ENCODE data around the gene MAGI1.

Gene MAGI1

DNA sequence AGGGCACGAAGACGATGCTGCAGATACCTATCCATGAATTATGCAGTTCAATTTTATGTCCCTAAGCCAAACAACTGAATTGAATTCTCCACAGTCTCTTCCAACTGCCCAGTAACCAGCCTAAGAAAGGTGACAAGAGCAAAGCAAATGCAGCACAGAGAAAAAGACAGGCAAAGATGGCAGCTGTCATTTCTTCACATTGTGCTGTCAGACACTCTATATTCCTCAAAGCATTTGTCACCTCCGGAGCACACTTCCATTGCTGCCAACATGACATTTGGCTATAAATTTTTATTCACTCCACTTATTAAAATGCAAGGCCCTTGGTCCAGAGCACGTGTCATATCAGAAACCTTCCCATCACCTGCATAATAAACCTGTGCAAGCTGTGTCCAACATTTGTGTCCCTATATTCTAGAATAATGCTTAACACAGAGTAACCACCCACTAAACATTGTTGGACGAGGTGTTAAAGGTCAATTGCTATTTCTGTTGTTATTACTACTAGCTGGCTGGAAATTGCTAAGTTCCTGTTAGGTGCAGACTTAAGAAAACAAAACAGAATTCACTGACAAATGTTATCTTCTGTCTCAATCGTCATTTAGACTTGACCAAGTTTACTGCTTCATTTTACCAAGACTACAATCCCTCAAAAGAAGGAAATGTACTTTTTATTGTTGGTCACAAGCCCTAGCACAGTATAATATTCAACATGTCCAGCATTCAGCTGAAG is 89.7 kb downstream of the MAGI1 start:
- peaks cover 24% of the 10 kb centered on the region for H3K79me1 ChIP-seq (replicated peaks; ENCODE audit: low read length, poor library complexity, severe bottlenecking)
- no peak overlapping the region for H2AK5ac ChIP-seq (ENCODE audit: low read length, severe bottlenecking)
- no peak overlapping the region for H2BK5ac ChIP-seq (ENCODE audit: low read depth, low read length, poor library complexity, severe bottlenecking)
- no peak overlapping the region for H3K4me2 ChIP-seq (ENCODE audit: low read length, poor library complexity, severe bottlenecking)
- DNase-seq: no peak
- no peaks in the 10 kb centered on the region for H3K27me3 ChIP-seq (ENCODE audit: control insufficient read depth in 1 of 2, insufficient read depth in 1 of 2, low read length in 2 of 2)
- no peak overlapping the region for H3K9ac ChIP-seq (ENCODE audit: low read length)
- H2AFZ ChIP-seq (ENCODE audit: low read depth, low read length): no peak overlapping the region
- no peak overlapping the region for H2BK120ac ChIP-seq (ENCODE audit: low read depth, low read length)
- H4K8ac ChIP-seq (ENCODE audit: low read length): no peak overlapping the region
- no peaks in the 10 kb centered on the region for H3K36me3 ChIP-seq (ENCODE audit: control insufficient read depth in 1 of 2, insufficient read depth in 2 of 2, low read depth in 1 of 2, low read length in 2 of 2)
- H3K27ac ChIP-seq (ENCODE audit: low read length, poor library complexity, severe bottlenecking): no peak overlapping the region
- H3K23ac ChIP-seq (ENCODE audit: low read length in 2 of 2): no peak overlapping the region
- no peak overlapping the region for H2BK15ac ChIP-seq (ENCODE audit: low read depth, poor library complexity, severe bottlenecking)
- H2BK12ac ChIP-seq (ENCODE audit: low read length in 2 of 2): no peak overlapping the region
- H3K9me3 ChIP-seq (ENCODE audit: control insufficient read depth, low read length): no peaks in the 10 kb centered on the region
- no peak overlapping the region for H3K4ac ChIP-seq (ENCODE audit: low read depth in 1 of 2, low read length in 2 of 2)
- H3K18ac ChIP-seq (ENCODE audit: low read depth in 1 of 2, low read length in 2 of 2): no peak overlapping the region
- H3K14ac ChIP-seq (ENCODE audit: low read length in 2 of 2): no peak overlapping the region
- WGBS: 73% methylated on average over 5 of the region's 6 CpGs
- no peak overlapping the region for H3K4me3 ChIP-seq (ENCODE audit: insufficient read depth in 1 of 2, low read depth in 1 of 2, low read length in 2 of 2)
- peaks cover 8% of the 10 kb centered on the region for H3K4me1 ChIP-seq (ENCODE audit: control insufficient read depth, insufficient read depth, low read depth, low read length)
- no peak overlapping the region for H4K91ac ChIP-seq (ENCODE audit: low read length)

DNA sequence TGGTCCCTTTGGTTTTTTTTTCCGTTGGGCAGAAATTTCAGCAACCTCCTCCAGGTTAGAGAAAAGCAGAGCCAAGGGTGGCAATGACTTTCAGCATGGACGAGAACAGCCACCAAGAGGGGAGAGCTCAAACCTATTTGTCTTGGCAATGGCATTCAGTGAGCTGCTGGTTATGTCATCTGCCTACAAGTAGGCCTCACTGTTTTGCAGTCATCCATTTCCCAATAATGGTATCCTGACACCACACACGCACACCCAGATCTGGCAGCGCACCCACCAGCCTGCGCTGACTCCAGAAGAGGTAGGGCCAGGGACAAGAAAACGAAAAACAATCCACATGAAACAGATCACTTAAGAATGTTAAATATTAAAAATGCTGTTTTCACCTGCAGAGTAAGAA is 92.3 kb downstream of the MAGI1 start:
- no peak overlapping the region for H3K4me3 ChIP-seq (ENCODE audit: insufficient read depth in 1 of 2, low read depth in 1 of 2, low read length in 2 of 2)
- H2BK15ac ChIP-seq (ENCODE audit: low read depth, poor library complexity, severe bottlenecking): no peak overlapping the region
- H3K14ac ChIP-seq (ENCODE audit: low read length in 2 of 2): no peak overlapping the region
- no peak overlapping the region for H3K4ac ChIP-seq (ENCODE audit: low read depth in 1 of 2, low read length in 2 of 2)
- H2BK5ac ChIP-seq (ENCODE audit: low read depth, low read length, poor library complexity, severe bottlenecking): no peak overlapping the region
- H2BK12ac ChIP-seq (ENCODE audit: low read length in 2 of 2): no peak overlapping the region
- no peak overlapping the region for H3K18ac ChIP-seq (ENCODE audit: low read depth in 1 of 2, low read length in 2 of 2)
- H4K8ac ChIP-seq (ENCODE audit: low read length): no peak overlapping the region
- H4K91ac ChIP-seq (ENCODE audit: low read length): no peak overlapping the region
- H3K79me1 ChIP-seq (replicated peaks; ENCODE audit: low read length, poor library complexity, severe bottlenecking): peaks cover 25% of the 10 kb centered on the region
- 66% methylated on average over 3 of the region's 6 CpGs for WGBS
- H3K4me2 ChIP-seq (ENCODE audit: low read length, poor library complexity, severe bottlenecking): no peak overlapping the region
- no peaks in the 10 kb centered on the region for H3K9me3 ChIP-seq (ENCODE audit: control insufficient read depth, low read length)
- no peak overlapping the region for H2AFZ ChIP-seq (ENCODE audit: low read depth, low read length)
- DNase-seq: no peak
- no peak overlapping the region for H2AK5ac ChIP-seq (ENCODE audit: low read length, severe bottlenecking)
- no peak overlapping the region for H3K27ac ChIP-seq (ENCODE audit: low read length, poor library complexity, severe bottlenecking)
- peaks cover 2% of the 10 kb centered on the region for H3K4me1 ChIP-seq (ENCODE audit: control insufficient read depth, insufficient read depth, low read depth, low read length)
- H3K36me3 ChIP-seq (ENCODE audit: control insufficient read depth in 1 of 2, insufficient read depth in 2 of 2, low read depth in 1 of 2, low read length in 2 of 2): no peaks in the 10 kb centered on the region
- no peak overlapping the region for H2BK120ac ChIP-seq (ENCODE audit: low read depth, low read length)
- no peaks in the 10 kb centered on the region for H3K27me3 ChIP-seq (ENCODE audit: control insufficient read depth in 1 of 2, insufficient read depth in 1 of 2, low read length in 2 of 2)
- H3K9ac ChIP-seq (ENCODE audit: low read length): no peak overlapping the region
- no peak overlapping the region for H3K23ac ChIP-seq (ENCODE audit: low read length in 2 of 2)

DNA sequence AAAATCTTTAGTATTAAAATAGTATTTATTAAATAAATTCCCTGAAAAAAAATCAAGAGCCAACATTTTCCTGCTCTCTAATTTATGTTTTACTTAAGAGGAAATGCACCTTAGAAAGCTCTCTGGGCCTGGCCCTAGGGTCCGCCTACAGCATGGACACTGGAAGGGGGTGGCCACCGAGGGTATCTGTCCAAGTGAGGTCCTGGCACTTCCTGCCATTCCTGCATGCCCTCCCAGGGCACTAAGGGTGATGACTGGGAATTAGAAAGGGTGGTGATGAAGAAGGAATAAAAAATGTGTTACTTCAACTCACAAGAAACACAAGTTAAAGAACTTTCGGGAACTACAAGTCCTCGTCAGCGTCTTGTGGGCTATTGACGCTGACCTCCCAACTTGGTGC is 92.8 kb downstream of the MAGI1 start:
- no peak overlapping the region for H3K27ac ChIP-seq (ENCODE audit: low read length, poor library complexity, severe bottlenecking)
- H2BK12ac ChIP-seq (ENCODE audit: low read length in 2 of 2): no peak overlapping the region
- H3K18ac ChIP-seq (ENCODE audit: low read depth in 1 of 2, low read length in 2 of 2): no peak overlapping the region
- DNase-seq: no peak
- no peaks in the 10 kb centered on the region for H3K27me3 ChIP-seq (ENCODE audit: control insufficient read depth in 1 of 2, insufficient read depth in 1 of 2, low read length in 2 of 2)
- no peaks in the 10 kb centered on the region for H3K36me3 ChIP-seq (ENCODE audit: control insufficient read depth in 1 of 2, insufficient read depth in 2 of 2, low read depth in 1 of 2, low read length in 2 of 2)
- H2AK5ac ChIP-seq (ENCODE audit: low read length, severe bottlenecking): no peak overlapping the region
- no peak overlapping the region for H3K4ac ChIP-seq (ENCODE audit: low read depth in 1 of 2, low read length in 2 of 2)
- H3K79me1 ChIP-seq (replicated peaks; ENCODE audit: low read length, poor library complexity, severe bottlenecking): peaks cover 26% of the 10 kb centered on the region
- no peak overlapping the region for H4K8ac ChIP-seq (ENCODE audit: low read length)
- no peak overlapping the region for H3K4me2 ChIP-seq (ENCODE audit: low read length, poor library complexity, severe bottlenecking)
- H3K23ac ChIP-seq (ENCODE audit: low read length in 2 of 2): no peak overlapping the region
- no peak overlapping the region for H3K9ac ChIP-seq (ENCODE audit: low read length)
- no peak overlapping the region for H3K14ac ChIP-seq (ENCODE audit: low read length in 2 of 2)
- H3K9me3 ChIP-seq (ENCODE audit: control insufficient read depth, low read length): no peaks in the 10 kb centered on the region
- H4K91ac ChIP-seq (ENCODE audit: low read length): peak overlapping the region; percentile 73
- H2BK120ac ChIP-seq (ENCODE audit: low read depth, low read length): no peak overlapping the region
- H2BK15ac ChIP-seq (ENCODE audit: low read depth, poor library complexity, severe bottlenecking): no peak overlapping the region
- H3K4me1 ChIP-seq (ENCODE audit: control insufficient read depth, insufficient read depth, low read depth, low read length): peaks cover 2% of the 10 kb centered on the region
- H2AFZ ChIP-seq (ENCODE audit: low read depth, low read length): no peak overlapping the region
- H2BK5ac ChIP-seq (ENCODE audit: low read depth, low read length, poor library complexity, severe bottlenecking): no peak overlapping the region
- no peak overlapping the region for H3K4me3 ChIP-seq (ENCODE audit: insufficient read depth in 1 of 2, low read depth in 1 of 2, low read length in 2 of 2)
- WGBS: 94% methylated on average over 5 of the region's 6 CpGs

DNA sequence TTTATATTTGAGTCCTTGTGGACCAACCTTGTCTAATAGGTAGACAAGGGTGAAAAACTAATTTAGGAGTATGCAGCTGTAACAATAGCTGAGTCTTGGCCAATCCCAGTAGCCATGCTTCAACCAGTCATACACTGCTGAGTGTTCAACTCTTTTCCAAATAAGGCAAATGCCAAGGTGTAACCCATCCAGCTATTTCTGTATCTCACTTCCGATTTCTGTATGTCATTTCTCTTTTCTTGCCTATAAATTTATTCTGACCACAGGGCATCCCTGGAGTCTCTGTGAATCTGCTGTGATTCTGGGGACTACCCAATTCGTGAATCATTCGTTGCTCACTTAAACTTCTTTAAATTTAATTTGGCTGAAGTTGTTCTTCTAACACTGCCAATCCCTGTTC is 93.2 kb downstream of the MAGI1 start:
- Histone ChIP-seq H3K14ac (ENCODE audit: low read length in 2 of 2) (no peak overlapping the region), H2AK5ac (ENCODE audit: low read length, severe bottlenecking) (no peak overlapping the region), H3K9me3 (ENCODE audit: control insufficient read depth, low read length) (no peaks in the 10 kb centered on the region), H3K9ac (ENCODE audit: low read length) (no peak overlapping the region), H3K4me2 (ENCODE audit: low read length, poor library complexity, severe bottlenecking) (no peak overlapping the region), H3K27ac (ENCODE audit: low read length, poor library complexity, severe bottlenecking) (no peak overlapping the region), H3K4ac (ENCODE audit: low read depth in 1 of 2, low read length in 2 of 2) (no peak overlapping the region), H2BK120ac (ENCODE audit: low read depth, low read length) (no peak overlapping the region), H3K79me1 (replicated peaks; ENCODE audit: low read length, poor library complexity, severe bottlenecking) (peaks cover 24% of the 10 kb centered on the region), H4K91ac (ENCODE audit: low read length) (no peak overlapping the region), H3K4me3 (ENCODE audit: insufficient read depth in 1 of 2, low read depth in 1 of 2, low read length in 2 of 2) (no peak overlapping the region), H3K36me3 (ENCODE audit: control insufficient read depth in 1 of 2, insufficient read depth in 2 of 2, low read depth in 1 of 2, low read length in 2 of 2) (no peaks in the 10 kb centered on the region), H4K8ac (ENCODE audit: low read length) (no peak overlapping the region), H2BK15ac (ENCODE audit: low read depth, poor library complexity, severe bottlenecking) (no peak overlapping the region), H3K27me3 (ENCODE audit: control insufficient read depth in 1 of 2, insufficient read depth in 1 of 2, low read length in 2 of 2) (no peaks in the 10 kb centered on the region), H3K18ac (ENCODE audit: low read depth in 1 of 2, low read length in 2 of 2) (no peak overlapping the region), H3K23ac (ENCODE audit: low read length in 2 of 2) (no peak overlapping the region), H3K4me1 (ENCODE audit: control insufficient read depth, insufficient read depth, low read depth, low read length) (peaks cover 2% of the 10 kb centered on the region), H2BK5ac (ENCODE audit: low read depth, low read length, poor library complexity, severe bottlenecking) (no peak overlapping the region), H2AFZ (ENCODE audit: low read depth, low read length) (no peak overlapping the region), H2BK12ac (ENCODE audit: low read length in 2 of 2) (no peak overlapping the region)
- 98% methylated on average over 3 of the region's 3 CpGs for WGBS
- DNase-seq: no peak
